H1 (cell line): ENCODE data around the gene GRM8.
A peak's percentile ranks its signal among the peaks of the same experiment; 100 is the strongest.

Source experiments
- ASH2L ChIP-seq: fragments of 200-600, 300-600 bp; sonication (generic); IDR thresholded peaks from one replicate; pipeline ENCODE4 v1.7.1; 2017; ENCODE audit warnings: low read length
- EZH2 ChIP-seq: fragments of 200-600 bp; sonication (generic); IDR thresholded peaks from 2 replicates; pipeline ENCODE4 v1.7.1; 2012; ENCODE audit warnings: low read depth, mild to moderate bottlenecking, moderate library complexity, low read length, inconsistent platforms; ENCODE audit not compliant: severe bottlenecking

GRCh38 chr7:127253281-127254162 lies 781 bp upstream of the GRM8 start:
- TF ChIP-seq EZH2 (no peak), ASH2L (peak; percentile 28)
